Uterus (tissue), 2 donors: ENCODE results near the gene PWP2.
"Not testable (repeated sequence)": the region's sequence is repeated elsewhere in the genome, so short reads cannot be mapped to it uniquely, and the experiment has no call there.

Source experiments
- CTCF ChIP-seq, 4 experiments: fragments of 200-600 bp in 2 of 4; fragments of 450-650 bp in 2 of 4; sonication (generic) in 2 of 4; IDR thresholded peaks; one replicate each; pipeline ENCODE4 v1.5.1; 2016 to 2019; ENCODE audit warnings: antibody characterized with exemption in 4 of 4, mild to moderate bottlenecking in 2 of 4, moderate library complexity in 1 of 4
- POLR2A ChIP-seq, 2 donors: fragments of 450-650 bp; IDR thresholded peaks; one replicate each; pipeline ENCODE4 v1.6.1; 2016; ENCODE audit warnings: antibody characterized with exemption in 2 of 2, mild to moderate bottlenecking in 1 of 2, moderate library complexity in 1 of 2

- not testable (repeated sequence) for TF ChIP-seq POLR2A, CTCF (IDR thresholded peaks at IDR 0.05)
Measured at GRCh38 chr21:44154816-44155230, 47.6 kb downstream of the PWP2 start.
